Activated CD8-positive, alpha-beta memory T cell treated with anti-CD3 and anti-CD28 coated beads, Interleukin-2, amount 50 U/mL, for 1 hour (primary cell): Measurements from ENCODE around the gene SPINK1.
A peak's percentile ranks its signal among the peaks of the same experiment; 100 is the strongest.
"Not testable (repeated sequence)": the region's sequence is repeated elsewhere in the genome, so short reads cannot be mapped to it uniquely, and the experiment has no call there.

ENCODE experiments used
- DNase-seq: peaks from one replicate; pipeline ENCODE4 v3.0.0-alpha.2; 2020; ENCODE audit errors: extremely low read depth

The SPINK1 gene

GRCh38 chr5:147805030-147805454 lies 26.4 kb downstream of the SPINK1 start:
- DNase-seq = peak; percentile 1

- DNase-seq = no peak
These were observed 27.1 kb downstream of the SPINK1 start for GRCh38 chr5:147804334-147804733.

- no peak for DNase-seq
These were observed 27.5 kb downstream of the SPINK1 start for GRCh38 chr5:147803926-147804325.

DNA sequence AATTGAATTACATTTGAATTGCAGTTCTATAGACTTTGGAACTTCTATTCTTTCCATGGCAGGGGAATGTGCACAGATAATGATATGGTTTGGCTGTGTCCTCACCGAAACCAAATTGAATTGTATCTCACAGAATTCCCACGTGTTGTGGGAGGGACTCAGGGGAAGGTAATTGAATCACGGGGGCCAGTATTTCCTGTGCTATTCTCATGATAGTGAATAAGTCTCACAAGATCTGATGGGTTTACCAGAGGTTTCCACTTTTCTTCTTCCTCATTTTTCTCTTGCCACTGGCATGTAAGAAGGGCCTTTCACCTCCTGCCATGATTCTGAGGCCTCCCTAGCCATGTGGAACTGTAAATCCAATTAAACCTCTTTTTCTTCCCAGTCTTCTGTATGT lies 28.3 kb downstream of the SPINK1 start:
- DNase-seq = not testable (repeated sequence)

DNA sequence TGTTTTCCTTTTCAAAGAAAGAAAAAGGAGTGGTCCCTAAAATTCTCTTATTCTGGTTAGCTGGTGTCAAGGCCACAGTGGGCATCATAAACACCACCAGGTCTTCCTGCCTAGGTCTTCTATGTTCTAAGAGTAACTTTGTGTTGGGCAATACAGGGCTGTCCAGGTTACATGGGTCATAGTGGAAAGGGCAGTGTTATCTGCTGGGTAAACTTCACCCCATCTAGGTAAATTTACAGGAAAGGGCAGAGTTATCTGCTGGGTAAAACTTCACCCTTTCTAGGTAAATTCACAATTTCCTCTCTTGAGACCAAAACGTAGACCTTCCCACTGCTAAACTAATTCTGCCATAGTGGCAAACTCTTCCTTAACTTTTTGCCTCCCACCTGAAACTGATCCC lies 30.0 kb downstream of the SPINK1 start:
- DNase-seq = no peak

GRCh38 chr5:147800491-147800890 lies 31.0 kb downstream of the SPINK1 start:
- DNase-seq = no peak

- DNase-seq = no peak
These were observed 34.7 kb downstream of the SPINK1 start for GRCh38 chr5:147796556-147797308.

GRCh38 chr5:147791181-147791580 lies 40.3 kb downstream of the SPINK1 start:
- DNase-seq = no peak

GRCh38 chr5:147789820-147790219 lies 41.7 kb downstream of the SPINK1 start:
- DNase-seq = no peak

DNA sequence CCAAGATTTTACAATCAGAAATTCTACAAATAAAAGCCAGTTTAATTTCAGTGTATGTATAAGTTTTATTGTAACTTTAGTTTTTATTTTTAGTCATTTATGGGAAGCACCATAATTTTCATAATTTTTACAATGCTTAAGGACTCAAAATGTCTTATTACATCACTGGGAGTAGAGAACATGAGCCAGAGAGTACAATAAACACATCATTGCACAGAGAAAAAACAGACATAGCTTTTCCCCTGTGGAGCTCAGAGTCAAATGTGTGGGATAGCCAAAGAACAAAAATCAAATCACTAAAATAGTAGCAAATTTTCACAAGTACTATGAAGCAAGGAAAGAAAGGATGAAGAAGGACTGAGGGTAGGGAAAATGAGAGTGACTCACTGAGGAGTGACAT lies 43.4 kb downstream of the SPINK1 start:
- no peak for DNase-seq

DNA sequence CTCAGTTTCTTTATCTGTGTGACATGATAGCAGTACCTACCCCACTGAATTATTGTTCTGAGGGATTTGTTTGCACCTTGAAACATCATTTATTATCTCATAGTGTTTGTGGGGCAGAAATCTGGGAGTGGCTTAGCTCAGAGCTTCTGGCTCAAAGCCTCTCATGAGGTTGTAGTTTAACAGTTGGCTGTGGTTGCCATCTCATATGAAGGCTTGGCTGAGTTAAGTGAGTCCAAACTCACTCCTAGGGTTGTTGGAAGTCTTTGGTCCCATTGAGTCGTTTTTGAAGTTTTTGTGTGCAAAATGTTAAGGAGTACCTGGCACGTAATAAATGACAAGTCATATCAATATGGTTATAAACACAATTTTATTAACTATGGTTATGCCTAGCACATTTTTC lies 45.3 kb downstream of the SPINK1 start:
- no peak for DNase-seq

DNA sequence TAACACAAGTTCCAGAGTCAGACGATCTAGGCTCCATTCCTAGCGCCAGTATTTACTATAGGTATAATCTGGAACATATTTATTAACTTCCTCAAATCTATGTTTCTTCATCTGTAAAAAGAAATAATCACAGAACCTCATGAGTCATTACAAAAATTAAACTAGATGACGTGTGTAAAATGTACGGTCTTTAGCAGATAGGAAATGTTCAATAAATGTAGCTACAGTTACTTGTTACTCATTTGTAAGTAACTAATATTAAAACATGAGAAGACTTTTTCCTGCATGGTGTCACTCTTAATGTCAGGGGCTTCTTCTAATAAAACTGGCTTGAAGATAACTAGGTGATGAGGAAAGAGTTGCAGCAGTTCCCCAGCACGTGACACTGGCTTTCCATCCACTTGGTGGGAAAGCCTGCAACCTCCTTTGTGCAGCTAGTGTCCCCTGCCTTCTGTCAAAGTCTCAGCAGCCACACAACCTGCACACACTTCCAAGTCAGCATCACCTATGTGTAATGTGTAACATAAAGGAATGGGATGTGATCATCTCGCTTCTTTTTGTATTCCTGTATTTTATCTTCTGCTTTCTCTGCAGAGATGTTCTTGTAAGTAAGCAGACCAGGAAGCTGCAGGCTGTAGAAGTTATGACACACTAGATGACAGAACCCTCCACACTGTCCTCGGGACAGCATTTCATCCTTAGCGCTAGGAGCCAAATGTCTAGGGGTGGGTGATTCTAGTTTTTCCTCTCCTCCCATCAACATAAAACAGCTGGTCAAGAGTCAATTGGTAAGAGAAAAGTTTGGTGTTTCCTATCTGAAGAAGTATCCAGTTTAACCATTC lies 47.1 kb downstream of the SPINK1 start:
- no peak for DNase-seq

DNA sequence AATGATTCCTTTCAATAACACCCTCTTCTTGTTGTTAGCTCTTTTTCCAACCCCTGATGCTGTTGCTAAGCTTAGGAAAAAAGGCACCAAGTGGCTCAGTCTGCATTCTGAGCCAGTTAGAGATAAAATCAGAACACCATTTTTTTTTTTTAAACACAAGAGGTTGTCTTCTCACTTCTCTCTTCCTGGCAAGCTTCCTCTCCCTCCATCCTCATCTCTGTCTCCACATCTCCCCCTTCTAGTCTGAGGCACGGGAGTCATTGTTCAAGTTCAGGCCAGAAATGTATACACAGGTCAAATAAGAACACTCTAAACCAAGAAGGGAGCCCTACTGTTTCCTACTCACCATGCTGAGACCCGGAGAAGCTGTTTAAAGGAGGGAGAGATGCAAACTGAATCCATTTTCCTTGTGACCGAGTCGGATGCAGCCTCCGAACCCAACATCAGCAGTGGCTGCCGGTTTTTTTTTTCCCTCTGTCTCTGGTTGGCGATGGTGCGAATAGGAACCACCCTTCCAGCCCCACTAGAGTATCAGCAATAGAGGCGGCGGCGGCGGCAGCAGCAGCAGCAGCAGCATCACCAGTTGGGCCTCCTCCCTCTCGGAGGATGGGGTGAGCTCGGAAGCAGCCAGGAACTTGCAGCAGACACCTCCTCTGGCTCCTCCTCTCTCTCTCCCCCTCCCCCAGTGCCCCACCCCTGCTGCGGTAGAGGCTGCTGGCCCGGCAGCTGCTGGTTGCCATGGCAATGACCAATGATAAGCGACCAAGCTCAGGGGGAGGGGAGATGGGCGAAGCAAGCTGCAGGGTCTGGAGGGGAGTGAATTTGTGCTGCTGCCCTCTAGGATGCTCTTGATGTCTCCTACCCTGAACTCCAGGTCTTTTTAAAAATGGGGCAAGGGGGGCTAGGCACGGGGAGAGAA lies 49.1 kb downstream of the SPINK1 start, which contains the start of gene JAKMIP2:
JAKMIP2 (minus strand) TSS at position 619 of the 919 bp plus-strand sequence. CDS start 110,922 bp downstream, outside the sequence.
- DNase-seq = peak; percentile 59

DNA sequence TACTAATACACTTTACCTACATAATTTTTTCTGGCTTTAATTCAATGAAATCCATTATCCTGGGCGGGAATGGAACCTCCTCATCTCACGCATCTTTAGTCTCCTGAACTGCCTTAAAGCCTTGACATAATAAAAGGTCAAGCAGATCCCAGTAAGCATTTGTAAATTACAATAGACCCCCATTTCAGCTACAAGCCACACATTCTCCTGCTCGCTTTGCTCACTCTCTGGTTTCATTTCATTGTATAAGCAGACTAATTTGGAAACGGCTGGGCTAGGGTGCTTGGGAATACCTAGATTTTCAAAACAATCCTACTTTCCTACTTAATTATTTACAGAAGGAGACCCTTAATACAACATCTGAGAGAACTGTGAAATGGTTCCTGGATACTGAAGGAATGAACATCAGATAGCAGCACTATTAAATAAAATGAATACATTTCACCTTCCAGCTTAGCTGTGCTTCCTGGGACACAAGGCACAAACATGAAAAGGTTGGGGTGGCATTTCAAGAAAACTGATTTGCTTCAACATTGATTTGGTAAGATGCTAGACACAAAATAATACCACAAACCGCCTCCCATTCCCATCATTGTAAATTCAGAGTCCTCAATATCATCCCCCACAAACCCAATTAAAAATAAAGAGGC lies 50.4 kb downstream of the SPINK1 start:
- DNase-seq = no peak

DNA sequence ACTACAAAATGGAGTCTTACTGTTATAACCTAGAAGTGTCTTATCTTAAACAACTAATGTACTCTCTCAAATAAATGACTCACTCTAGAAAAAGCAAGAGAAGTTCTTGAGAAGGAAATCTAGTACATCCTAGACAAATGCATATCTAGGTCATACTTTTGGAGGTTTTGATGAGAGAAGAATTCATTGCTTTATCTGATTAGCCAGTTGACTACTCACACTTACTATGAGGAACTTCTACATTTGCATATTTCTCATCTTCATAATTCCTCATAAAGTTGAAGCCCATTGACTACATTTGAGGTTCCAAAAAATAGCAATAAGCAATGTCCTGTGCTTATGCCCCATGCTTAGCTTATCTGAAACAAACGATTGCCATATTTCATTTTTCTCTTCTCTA lies 51.8 kb downstream of the SPINK1 start:
- DNase-seq = no peak

DNA sequence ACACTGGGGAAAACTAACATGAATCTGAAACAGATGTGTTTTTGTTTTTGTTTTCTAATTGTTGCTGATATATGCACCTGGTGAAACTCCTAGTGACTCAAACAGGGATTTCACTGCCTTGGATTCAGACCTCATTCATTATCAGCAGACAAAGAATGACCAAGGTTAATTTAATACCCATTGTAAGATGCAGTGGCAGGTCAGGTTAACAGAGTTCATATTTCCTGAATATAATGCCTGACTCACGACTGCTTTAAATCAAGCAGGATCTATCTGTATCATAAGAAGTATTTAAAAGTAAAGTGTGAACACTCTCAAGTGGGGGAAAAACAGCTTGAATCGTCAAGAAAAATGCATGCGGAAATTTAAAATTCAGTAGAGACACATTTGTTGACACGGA lies 54.5 kb downstream of the SPINK1 start:
- no peak for DNase-seq
